GM18868 (cell line): ENCODE measurements around the gene IPO11.
A peak's percentile ranks its signal among the peaks of the same experiment; 100 is the strongest.
"Not testable (repeated sequence)": the region's sequence is repeated elsewhere in the genome, so short reads cannot be mapped to it uniquely, and the experiment has no call there.

ENCODE experiments used
- ATAC-seq: cut with Tn5 transposase; IDR thresholded peaks from one replicate; pipeline ENCODE4 v1.9.1; 2021; ENCODE audit warnings: mild to moderate bottlenecking, moderate library complexity; ENCODE audit not compliant: unreplicated experiment

The IPO11 gene

GRCh38 chr5:62633243-62633642, 220.7 kb downstream of the IPO11 start:
- no peak for ATAC-seq

GRCh38 chr5:62640446-62640845, 227.9 kb downstream of the IPO11 start:
- ATAC-seq: peak; percentile 60

DNA sequence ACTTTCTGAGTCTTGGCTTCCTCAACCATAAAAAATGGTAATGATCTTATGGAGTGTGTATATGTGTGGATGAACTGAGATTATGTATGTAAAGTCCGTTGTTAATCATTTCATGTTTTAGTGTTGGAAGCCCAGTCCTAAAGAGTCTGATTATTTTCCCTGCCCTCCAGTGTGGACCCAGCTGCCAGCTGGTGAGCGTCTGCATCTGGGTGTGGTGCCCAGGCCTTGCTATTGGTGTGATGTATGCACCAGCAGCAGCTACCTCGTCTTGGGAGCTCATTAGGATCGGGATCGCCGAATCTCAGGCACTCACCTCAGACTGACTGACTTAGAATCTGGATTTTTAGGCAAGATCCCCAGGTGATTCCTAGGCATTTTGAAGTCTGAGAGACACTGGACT, 229.9 kb downstream of the IPO11 start:
- no peak for ATAC-seq

DNA sequence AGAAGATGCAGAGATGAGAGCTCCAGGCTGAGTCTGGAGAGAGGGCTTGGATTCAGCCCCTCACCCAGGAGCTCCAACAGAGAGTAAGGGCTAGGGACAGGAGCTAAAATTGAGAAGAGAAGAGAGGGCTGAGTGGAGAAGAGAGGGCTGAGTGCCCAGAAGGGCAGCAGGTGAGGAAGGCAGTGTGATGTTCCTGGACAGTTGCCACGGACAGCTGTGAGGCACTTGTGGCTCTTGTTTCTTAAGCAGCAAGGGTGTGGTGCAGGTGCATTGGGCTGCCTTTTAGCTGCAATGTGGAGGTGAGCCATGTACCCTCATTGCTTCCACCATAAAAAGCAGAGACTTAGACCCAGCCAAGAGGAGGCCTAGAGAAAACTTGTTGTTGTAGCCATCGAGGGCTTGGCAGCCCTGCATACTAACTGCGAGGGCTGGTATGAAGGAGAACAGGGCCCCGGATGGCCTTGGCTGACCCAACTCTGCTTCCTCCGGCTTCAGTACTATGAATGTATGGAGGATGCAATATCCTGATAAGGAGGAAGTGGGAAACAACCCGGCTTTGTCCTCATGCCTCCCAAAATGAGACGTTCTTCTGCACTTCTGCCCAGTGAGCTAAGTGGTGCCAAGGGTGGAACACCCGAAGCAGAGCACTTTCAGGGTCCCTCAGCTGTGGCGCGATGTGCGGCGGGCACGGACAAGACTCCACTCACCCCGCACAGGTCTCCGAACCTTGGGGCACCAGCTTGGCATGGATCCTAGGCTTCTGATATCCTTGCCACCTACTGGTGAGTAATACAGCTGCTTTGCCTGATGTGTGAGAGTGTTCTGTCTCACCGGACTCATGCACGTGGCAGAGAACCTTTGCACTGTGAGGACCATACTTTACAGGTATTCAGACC, 231.2 kb downstream of the IPO11 start:
- no peak for ATAC-seq

GRCh38 chr5:62645223-62645622, 232.7 kb downstream of the IPO11 start:
- ATAC-seq: no peak

DNA sequence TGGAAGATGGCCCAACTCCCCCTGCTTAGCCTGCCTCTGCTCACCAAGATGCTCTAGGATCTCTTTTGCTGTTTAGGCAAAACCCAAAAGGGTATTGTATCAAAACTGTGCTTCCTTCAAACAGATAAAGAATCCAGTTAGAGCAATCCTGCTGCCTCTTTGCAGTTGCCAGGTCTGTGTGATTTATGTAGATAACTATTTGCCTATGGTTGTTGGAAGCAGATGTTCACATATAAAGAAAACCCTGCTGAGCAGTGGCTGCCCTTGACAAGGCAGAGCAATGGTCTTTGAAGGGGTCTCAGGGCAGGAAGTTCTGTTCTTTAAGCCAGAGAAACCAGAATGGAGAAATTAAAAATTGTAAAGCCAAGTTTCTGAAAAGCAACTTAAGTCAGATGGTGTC, 234.7 kb downstream of the IPO11 start:
- no peak for ATAC-seq

GRCh38 chr5:62649025-62649424, 236.5 kb downstream of the IPO11 start:
- no peak for ATAC-seq

DNA sequence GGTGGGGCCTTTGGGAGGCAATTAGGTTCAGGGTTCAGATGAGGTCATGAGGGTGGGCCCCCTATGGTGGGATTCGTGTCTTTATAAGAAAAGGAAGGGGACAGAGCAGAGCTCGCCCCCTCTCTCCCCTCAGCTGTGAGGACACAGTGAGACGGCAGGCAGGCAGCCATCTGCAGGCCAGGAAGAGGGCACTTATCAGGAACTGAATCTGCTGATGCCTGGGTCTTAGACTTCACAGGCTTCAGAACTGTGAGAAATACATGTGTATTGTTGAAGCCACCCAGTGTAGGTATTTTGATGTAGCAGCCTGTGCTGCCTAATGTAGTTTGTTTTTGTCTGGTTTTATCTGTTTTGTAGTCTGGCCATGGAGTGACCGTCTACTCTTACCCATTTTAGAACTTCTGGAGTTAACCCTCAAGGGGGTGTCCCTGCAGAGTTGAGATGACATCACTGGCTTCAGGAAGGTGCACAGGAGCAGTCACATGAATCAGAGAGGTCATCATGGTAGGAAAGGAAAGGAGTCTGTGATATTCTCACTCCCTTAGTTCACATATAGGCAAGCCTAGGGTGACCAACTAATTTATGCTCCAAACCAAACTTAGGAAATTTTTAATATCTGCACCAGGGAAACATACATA, 237.0 kb downstream of the IPO11 start:
- ATAC-seq: peak; percentile 50

- ATAC-seq: no peak
Measured at GRCh38 chr5:62650197-62650596, 237.6 kb downstream of the IPO11 start.

DNA sequence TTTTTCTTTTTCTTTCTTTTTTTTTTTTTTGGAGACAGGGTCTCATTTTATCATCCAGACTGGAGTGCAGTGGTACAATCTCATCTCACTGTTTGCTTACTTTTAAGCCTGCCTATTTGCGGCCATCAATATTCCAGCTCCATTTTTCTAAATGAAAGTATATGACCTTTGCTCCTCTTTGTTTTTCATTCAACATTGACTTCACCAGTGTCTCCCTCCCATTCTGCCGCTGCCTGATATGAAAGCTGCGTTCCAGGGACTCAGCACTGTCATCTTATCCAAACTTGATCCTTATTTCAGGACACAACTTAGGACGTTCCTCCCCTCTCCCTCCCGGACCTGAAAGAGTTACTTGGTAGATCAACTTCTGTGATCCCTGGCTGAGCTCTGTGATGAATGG, 239.7 kb downstream of the IPO11 start:
- ATAC-seq: no peak

DNA sequence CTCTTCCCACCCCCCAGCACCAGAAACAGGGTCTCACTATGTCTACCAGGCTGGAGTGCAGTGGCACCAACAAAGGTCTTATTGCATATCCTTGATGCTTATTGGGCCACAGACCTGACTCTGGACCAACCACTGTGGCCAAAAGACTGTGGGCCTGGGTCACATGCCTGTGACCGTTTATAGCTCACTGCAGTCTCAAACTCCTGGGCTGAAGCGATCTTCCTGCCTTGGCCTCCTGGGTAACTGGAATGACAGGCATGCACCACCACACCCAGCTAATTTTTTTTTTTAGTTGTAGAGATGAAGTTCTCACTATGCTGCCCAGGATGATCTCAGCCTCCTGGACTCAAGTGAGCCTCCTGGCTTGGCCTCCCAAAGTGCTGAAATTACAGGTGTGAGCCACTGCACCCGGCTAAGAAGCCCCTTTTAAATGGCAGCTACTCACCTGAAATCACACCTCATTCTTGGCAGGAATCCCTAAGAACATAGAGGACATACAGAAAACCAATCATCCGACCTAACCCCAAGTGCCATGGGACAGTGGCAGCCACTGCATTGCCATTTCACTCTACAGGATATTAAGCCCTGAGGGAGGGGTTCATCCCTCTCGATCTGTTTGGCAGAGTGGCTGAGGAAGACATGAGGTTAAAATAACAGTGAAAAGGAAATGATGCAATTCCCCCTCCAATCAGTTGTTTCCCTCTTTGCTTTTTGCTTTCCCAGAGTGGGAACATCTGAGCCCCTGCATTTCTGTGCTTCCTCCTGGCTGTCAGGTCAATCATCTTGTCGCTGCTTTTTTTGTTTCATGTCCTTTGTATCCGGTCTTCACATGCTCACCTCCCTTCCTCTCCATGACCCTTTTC, 240.7 kb downstream of the IPO11 start:
- ATAC-seq: no peak

- ATAC-seq: no peak
Measured at GRCh38 chr5:62653864-62654575, 241.5 kb downstream of the IPO11 start.

- not testable (repeated sequence) for ATAC-seq
Measured at GRCh38 chr5:62657772-62658171, 245.2 kb downstream of the IPO11 start.

DNA sequence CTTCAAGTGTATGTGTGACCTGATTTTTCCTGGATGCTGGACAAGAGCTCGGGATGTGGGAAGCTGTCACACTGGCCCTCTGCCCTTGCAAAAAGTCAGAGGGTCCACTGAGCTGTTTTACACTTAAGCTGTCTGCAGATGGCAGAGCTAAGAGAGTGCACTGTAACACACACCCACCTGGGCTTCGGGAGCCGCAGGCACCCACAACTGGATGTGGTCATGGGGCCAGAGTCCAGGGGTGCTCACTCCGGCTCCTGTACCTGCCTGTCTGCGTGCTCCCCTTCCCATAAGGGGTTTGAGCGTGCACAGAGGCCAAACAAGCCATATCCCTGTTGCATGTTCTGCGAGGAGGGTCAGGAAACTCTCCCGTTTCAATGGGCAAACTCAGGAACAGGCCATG, 248.6 kb downstream of the IPO11 start:
- ATAC-seq: no peak

DNA sequence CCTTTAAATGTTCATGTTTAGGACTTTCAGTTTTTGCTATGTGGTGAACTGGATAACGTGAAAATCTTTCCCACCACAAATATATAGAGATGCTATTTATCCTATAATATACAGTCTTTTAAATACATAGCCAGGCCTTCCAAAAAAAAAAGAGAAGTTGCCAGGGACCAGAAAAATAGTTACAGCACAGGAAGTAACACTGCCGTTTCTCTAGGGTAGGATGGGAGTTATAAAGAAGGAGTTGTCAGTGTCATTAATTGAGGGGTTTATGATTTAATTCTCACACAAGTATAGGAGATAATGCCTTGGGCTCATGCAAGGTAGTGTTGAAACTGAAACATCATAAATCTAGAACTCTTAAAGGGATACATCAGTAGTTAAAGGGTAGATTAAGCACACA, 250.0 kb downstream of the IPO11 start:
- ATAC-seq: no peak

- no peak for ATAC-seq
Measured at GRCh38 chr5:62671479-62671878, 258.9 kb downstream of the IPO11 start.

GRCh38 chr5:62676596-62676995, 264.0 kb downstream of the IPO11 start:
- ATAC-seq: not testable (repeated sequence)
